ENCODE measurements around the gene PROZ. TPM values are rescaled to one million over a fixed set of nuclear protein-coding genes. Genes with fewer than 3 reads are reported as not detected.

Gene PROZ
- total RNA-seq, 1 experiment from 2014 or later = not detected

DNA sequence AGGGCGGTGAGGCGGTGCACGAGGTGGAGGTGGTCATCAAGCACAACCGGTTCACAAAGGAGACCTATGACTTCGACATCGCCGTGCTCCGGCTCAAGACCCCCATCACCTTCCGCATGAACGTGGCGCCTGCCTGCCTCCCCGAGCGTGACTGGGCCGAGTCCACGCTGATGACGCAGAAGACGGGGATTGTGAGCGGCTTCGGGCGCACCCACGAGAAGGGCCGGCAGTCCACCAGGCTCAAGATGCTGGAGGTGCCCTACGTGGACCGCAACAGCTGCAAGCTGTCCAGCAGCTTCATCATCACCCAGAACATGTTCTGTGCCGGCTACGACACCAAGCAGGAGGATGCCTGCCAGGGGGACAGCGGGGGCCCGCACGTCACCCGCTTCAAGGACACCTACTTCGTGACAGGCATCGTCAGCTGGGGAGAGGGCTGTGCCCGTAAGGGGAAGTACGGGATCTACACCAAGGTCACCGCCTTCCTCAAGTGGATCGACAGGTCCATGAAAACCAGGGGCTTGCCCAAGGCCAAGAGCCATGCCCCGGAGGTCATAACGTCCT lies 9.4 kb upstream of the PROZ start:
- Histone ChIP-seq H3K36me3 (no peaks in the 10 kb centered on the region), H3K4me3 (no peak overlapping the region), H3K9me3 (no peaks in the 10 kb centered on the region), H3K27me3 (no peaks in the 10 kb centered on the region)
- DNase-seq = no peak

DNA sequence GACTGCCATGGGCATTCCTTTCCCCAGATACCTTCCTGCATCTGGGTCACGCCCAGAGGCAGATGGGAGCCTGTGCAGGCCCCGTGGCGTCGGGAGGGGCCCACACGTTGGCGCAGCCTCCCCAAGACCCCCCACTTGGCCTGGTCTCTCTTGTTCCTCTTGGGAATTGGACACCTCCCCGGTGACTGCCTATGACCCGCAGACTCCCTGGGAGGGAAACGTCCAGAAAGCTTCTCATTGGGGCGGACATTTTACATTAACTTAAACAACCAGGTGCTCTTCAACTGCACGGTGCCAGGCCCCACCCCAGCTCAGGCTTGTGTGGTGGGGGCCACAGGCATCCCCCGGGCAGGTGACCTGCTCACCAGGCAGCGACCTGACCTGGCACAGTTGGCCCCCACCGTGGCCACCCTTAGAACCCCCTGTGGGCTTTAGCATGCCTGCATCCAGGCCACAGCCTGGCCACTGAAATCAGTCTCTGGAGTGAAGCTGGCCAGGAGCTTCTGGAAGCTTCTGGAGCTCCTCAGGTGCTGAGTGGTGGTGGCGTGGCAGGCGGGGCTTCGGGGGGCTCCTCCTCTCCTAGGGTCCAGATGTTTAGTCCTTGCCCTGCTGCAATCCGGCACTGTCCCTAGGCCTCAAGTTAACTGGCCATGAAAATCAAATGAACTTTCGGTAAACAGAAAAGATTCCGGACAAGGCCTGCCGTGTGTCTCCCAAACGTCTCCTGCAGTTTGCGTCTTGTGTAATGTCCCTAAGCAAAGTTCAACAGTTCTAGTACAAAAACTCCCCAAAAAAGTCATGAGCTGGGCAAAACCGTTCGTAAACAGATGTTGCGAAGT lies 8.5 kb upstream of the PROZ start:
- Histone ChIP-seq H3K4me3 (no peak overlapping the region), H3K9me3 (no peaks in the 10 kb centered on the region), H3K27me3 (no peaks in the 10 kb centered on the region), H3K36me3 (no peaks in the 10 kb centered on the region)
- DNase-seq = no peak

DNA sequence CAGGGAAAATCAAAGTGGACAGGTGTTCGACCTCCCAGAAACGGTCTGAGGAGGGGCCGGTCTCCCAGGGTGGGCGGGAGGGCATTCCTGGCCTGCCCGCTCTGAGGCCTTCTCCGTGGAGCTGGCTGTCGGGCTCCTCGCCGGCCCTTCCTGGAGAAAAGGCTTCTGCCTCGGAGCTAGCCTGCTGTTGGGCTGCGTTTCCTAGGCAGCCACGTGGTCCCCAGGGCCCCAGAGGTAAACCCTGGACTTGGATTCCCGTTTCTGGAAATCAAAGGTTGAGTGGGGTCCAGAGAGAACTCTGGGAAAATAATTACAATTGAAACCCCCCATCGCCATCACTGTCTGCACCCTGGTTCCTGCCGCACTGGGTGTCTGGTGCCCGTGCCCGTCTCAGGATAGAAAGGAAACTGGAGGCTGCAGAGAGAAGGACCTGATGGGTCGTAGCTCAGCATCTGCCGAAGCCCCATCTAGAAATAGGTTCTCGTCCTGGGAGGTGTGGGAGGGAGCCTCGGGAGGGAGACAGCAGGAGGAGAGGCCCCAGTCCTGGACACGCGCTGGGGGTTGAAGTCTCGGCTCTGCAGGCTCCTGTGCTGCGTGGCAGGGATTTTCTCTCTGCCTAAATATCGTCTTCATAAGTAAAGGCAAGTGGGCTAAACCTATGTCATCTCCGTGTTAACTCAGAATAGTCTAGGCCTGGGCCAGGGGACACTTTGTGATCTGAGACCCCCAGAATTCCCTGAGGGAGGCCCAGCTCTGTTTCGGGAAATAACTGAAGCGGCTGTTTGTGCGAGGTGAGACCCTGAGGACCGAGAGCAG lies 7.7 kb upstream of the PROZ start:
- Histone ChIP-seq H3K36me3 (no peaks in the 10 kb centered on the region), H3K4me3 (no peak overlapping the region), H3K27me3 (no peaks in the 10 kb centered on the region), H3K9me3 (no peaks in the 10 kb centered on the region)
- DNase-seq = no peak

DNA sequence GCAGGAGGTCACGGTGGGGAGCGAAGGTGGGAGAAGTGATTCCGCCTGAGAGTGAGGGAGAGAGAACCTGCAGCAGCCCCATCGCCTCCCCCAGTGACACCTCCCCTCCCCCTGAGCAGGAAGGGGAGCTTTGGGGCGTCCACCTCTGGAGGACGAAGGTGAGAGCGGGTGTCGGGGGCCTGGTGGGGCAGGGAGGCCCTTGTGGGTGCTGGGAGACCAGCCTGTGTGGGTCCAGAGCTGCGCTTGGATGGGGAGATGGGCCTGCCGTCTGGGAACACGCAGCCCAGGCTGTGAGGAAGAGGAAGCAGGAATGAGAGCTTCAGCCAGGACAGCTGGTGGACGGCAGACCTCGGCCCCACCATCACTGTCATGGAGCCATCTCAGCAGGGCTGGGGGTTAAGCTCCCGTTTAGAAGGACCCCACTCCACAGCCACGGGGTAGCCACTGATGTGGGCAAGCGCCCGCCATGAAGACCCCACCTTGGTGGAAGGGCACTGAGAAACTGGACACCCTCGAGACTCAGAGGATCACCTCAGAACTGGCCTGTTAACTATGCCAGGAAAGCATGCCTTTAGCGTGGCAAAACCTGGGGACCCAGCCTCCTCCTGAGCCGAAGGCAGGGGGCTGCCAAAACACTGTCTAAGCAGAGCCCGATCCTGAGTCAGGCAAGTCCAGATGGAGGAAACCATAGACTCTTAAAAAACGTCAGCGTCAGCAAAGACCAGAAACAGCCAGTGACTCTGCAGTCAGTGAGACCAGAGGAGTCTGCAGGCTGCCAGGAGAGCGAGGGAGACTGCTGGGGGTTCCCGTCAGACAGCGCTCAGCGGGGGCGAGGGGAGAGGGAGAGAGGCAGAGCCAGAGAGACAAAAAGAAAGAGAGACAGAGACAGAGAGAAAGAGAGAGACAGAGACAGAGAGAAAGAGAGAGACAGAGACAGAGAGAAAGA lies 6.4 kb upstream of the PROZ start:
- DNase-seq = peak; percentile 35
- Histone ChIP-seq H3K9me3 (no peaks in the 10 kb centered on the region), H3K27me3 (no peaks in the 10 kb centered on the region), H3K36me3 (no peaks in the 10 kb centered on the region), H3K4me3 (no peak overlapping the region)

DNA sequence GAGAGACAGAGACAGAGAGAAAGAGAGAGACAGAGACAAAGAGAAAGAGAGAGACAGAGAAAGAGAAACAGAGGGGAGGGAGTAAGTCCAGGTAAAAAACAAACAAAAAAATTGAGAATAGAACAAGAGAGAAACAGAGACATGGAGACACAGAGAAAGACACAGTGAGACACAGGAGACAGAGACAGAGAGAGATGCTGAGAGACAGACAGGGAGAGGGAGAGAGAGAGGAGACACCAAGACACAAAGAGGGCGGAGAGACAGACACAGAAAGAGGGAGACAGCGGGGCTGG lies 5.8 kb upstream of the PROZ start:
- Histone ChIP-seq H3K4me3 (no peak overlapping the region), H3K9me3 (no peaks in the 10 kb centered on the region), H3K36me3 (no peaks in the 10 kb centered on the region), H3K27me3 (no peaks in the 10 kb centered on the region)
- DNase-seq = no peak

DNA sequence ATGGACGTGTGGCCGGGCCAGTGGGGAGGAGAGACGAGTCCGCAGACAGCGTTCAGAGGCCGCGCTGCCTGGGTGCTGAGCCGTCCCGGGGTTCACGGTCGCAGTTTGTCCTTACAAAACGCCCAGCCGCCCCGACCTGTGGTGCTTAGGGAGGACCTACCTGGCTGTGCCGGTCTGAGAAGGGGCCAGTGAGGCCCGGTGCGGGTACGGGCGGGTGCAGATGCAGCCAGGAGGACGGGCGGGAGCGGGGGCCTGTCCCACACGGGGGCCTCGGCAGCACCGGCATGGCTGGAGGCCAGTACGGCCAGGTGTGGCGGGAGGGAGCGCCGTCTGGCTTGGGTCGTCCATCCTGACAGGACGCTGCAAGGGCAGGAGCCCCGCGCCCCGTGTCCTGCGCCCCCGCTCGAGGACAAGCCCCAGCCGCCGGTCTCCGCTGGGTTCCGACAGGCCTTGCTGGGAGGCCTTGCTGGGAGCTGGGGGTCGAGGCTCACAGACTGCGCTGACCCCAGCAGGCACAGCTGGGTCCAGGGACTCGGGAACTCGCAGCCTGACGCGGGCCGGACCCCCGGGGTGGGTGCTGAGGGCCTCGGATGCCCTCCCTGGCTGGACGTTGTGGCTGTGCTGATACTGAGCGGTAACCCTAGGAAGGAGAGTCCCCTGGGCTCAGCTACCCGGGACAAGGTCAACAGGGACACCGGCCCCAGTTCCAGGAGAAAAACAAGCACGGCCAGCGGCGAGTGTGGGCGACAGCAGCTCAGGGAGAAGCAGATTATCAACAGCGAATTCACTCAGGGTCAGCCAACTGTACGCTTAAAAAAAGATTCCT lies 5.3 kb upstream of the PROZ start:
- no peaks in the 10 kb centered on the region for H3K27me3 ChIP-seq
- peak; percentile 14 for DNase-seq
- H3K9me3 ChIP-seq = no peaks in the 10 kb centered on the region
- H3K4me3 ChIP-seq = peak overlapping the region; percentile 27
- H3K36me3 ChIP-seq = no peaks in the 10 kb centered on the region

DNA sequence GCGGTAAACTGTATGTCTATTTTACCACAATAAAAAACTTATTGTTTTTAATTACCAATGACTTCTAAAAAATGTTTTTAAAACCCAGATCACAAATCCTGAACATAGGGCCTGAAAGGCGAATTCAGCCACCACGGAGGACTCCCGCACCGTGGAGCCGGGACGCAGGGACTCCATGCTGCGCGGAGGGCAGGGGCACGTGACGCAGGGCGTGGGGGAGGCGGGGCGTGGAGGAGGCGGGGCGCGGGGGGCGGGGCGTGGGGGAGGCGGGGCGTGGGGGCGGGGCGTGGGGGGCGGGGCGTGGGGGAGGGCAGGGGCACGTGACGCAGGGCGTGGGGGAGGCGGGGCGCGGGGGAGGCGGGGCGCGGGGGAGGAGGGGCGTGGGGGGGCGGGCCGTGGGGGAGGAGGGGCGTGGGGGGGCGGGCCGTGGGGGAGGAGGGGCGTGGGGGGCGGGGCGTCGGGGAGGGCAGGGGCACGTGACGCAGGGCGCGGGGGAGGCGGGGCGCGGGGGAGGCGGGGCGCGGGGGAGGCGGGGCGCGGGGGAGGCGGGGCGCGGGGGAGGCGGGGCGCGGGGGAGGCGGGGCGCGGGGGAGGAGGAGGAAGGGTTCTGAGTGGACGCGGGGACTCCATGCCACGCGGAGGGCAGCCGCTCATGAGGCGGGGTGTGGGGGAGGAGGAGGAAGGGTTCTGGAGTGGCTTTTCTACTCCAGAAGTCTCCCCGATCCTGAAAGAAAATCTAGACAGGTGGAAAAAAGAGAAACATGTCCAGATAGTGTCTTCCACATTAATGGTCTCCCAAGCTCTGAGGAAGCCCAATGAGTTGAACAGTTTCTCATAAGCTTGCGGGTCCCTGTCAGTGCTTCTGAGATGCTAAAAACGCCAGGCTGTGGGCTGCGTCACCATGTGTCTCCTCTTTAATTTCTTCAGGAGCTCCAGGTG lies 4.4 kb upstream of the PROZ start:
- DNase-seq = peak; percentile 69
- Histone ChIP-seq H3K27me3 (no peaks in the 10 kb centered on the region), H3K36me3 (no peaks in the 10 kb centered on the region), H3K4me3 (peak overlapping the region; percentile 37), H3K9me3 (no peaks in the 10 kb centered on the region)

DNA sequence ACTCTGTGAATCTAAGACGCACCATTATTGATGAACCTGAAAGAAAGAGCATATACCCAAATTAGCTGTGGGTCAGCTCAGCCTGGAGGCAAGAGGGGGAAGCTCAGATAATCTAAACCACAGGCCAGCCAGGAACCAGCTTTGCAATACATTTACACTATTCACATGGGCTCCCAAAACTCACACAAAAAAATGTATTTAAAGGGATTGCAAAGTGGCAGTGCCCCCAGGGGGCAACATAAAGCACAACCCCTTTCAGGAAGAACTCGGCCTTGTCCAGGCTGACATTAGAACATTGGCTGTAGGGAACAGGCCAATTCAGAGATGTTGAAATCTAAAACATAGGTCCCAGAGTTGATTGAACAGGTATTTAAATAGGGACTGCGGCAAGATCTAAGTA lies 3.2 kb upstream of the PROZ start:
- Histone ChIP-seq H3K36me3 (no peaks in the 10 kb centered on the region), H3K27me3 (no peaks in the 10 kb centered on the region), H3K4me3 (no peak overlapping the region), H3K9me3 (no peaks in the 10 kb centered on the region)
- no peak for DNase-seq

DNA sequence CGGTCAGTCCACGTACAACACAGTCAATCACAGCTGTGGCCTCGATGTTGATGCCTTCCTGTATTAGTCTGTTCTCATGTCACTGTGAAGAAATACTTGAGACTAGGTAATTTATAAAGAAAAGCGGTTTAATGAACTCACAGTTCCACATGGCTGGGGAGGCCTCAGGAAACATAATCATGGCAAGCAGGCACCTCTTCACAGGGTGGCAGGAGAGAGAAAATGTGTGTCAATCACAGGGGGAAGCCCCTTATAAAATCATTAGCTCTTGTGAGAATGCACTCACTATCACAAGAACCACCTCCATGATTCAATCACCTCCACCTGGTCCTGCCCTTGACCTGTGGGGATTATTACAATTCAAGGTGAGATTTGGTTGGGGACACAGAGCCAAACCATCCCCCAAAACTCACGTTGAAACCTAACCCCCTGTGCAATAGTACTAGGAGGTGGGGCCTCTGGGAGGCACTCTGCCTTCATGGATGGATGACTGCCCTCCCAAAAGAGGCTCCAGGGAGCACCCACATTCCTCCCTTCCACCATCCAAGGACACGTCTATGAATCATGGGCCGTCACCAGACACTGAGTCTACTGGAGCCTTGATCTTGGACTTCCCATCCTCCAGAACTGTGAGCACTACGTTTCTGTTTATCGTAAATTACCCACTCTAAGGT lies 2.3 kb upstream of the PROZ start:
- H3K4me3 ChIP-seq = no peak overlapping the region
- no peaks in the 10 kb centered on the region for H3K36me3 ChIP-seq
- H3K9me3 ChIP-seq = no peaks in the 10 kb centered on the region
- no peak for DNase-seq
- H3K27me3 ChIP-seq = no peaks in the 10 kb centered on the region

DNA sequence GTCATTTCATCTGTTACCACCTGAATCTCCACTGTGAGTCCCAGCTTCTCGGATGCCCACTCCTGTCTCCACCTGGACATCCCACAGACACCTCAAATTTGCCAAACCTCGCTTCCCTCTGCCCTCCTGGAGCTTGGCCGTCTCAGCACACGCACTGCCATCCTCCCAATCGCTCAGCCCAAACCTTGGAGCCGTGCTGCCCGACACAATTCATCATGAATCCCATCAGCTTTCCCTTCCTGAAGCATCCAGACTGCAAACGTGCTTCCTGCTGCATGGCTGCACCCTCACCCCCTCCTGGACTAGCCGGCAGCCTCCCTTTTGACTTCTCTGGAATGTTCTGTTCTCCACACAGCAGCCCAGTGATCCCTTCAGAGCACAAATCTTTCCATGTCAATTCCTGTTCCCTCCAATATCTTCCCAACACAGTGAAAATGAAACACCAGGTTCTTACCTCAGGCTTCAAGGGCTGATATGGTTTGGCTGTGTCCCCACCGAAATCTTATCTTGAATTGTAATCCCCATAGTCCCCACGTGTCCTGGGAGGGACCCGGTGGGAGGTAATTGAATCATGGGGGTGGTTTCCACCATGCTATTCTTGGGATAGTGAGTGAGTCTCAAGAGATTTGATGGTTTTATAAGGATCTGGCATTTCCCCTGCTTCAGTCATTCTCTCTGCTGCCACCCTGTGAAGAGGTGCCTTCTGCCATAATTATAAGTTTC lies 1.1 kb upstream of the PROZ start:
- H3K27me3 ChIP-seq = no peaks in the 10 kb centered on the region
- H3K9me3 ChIP-seq = no peaks in the 10 kb centered on the region
- DNase-seq = no peak
- no peak overlapping the region for H3K4me3 ChIP-seq
- H3K36me3 ChIP-seq = no peaks in the 10 kb centered on the region

DNA sequence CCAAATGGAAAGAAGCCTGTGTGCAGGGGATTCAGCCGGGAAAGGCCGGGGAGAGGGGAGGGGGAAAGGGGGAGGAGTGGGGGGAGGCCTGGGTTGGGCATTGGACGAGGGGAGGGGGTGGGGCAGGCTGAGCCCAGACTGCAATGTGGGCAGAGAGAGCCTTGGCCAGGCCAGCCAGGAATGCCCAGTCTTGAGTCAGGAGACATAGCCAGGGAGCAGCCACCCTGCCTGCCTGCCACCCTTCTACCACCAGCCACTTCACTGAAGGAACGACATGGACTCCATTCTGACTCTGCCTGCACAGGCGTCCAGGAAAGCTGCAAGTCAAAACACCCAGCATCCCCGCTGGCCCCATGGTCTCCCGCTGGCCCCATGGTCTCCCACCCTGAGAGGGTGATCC lies 498 bp downstream of the PROZ start:
- H3K27me3 ChIP-seq = peaks cover 9% of the 10 kb centered on the region
- H3K9me3 ChIP-seq = no peaks in the 10 kb centered on the region
- no peaks in the 10 kb centered on the region for H3K36me3 ChIP-seq
- DNase-seq = no peak
- H3K4me3 ChIP-seq = no peak overlapping the region

DNA sequence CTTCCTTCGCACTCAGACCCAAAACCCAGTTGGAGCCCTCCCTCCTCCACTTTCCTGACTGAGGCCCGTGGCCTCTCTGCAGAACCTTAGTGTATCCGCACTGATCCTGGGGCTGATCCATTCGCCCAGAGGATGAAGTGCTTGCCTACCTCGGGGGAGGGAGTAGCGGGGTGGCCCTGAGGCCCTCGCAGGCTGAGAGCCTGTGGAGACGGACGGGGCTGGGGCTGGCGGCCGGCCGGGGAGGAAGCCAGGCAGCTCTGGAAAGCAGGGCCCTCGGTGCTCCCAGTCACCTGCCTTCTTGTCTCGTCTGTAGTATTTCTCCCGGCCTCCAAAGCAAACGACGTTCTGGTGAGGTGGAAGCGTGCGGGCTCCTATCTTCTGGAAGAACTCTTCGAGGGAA lies 1.3 kb downstream of the PROZ start:
- DNase-seq = no peak

DNA sequence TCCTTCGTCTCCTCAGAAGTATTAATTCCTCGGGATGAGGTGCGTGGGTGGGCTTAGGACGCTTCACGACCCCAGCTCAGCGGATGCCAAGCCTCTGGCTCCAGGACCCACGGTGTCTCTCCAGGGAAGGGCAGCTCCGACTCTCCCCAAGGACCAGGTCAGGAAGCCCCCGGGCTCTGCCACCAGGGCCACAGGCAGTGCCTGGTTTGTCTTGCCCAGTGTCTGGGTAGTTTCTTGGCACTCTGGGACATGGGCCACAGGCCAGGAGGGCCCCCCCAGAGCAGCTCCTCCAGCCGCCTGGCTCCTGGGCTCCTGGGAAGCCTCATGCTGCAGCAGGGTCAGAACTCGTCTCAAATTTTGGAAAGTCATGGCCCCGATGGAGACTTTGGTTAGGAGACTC lies 2.5 kb downstream of the PROZ start:
- DNase-seq = no peak
- H3K9me3 ChIP-seq = no peaks in the 10 kb centered on the region
- peaks cover 9% of the 10 kb centered on the region for H3K27me3 ChIP-seq
- no peaks in the 10 kb centered on the region for H3K36me3 ChIP-seq
- no peak overlapping the region for H3K4me3 ChIP-seq

More for the DNA sequence above, 1.3 kb downstream of the PROZ start:
- peaks cover 9% of the 10 kb centered on the region for H3K27me3 ChIP-seq
- no peaks in the 10 kb centered on the region for H3K36me3 ChIP-seq
- no peak overlapping the region for H3K4me3 ChIP-seq
- H3K9me3 ChIP-seq = no peaks in the 10 kb centered on the region

DNA sequence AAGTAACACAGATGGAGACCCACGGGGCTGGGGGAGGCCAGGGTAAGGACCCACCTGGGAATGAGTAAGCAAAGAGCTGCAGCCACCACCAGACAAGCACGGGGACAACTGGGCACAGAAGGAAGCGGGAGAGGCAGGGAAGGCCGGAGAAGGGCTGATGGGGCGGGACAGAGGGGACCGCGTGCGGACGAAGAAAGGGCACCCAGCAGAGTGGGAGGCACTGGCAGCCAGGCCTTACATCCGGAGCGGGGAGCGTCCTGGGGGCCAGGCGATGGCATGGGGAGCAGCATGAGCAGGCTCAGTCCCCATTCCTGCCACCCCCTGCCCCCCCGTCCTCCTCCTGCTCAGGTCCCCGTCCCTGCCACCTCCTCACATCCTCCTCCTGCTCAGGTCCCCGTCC lies 3.0 kb downstream of the PROZ start:
- H3K4me3 ChIP-seq = no peak overlapping the region
- H3K27me3 ChIP-seq = peaks cover 9% of the 10 kb centered on the region
- DNase-seq = no peak
- no peaks in the 10 kb centered on the region for H3K9me3 ChIP-seq
- H3K36me3 ChIP-seq = no peaks in the 10 kb centered on the region; the same call in 1 of the 2 replicates

Measured in MG63 (cell line).